HG03439 (cell line): Measurements from ENCODE around the gene CHAT.

ENCODE experiments used
- ATAC-seq: cut with Tn5 transposase; IDR thresholded peaks from one replicate; pipeline ENCODE4 v1.9.1; 2021; ENCODE audit warnings: mild to moderate bottlenecking, moderate library complexity; ENCODE audit not compliant: unreplicated experiment

Gene CHAT

DNA sequence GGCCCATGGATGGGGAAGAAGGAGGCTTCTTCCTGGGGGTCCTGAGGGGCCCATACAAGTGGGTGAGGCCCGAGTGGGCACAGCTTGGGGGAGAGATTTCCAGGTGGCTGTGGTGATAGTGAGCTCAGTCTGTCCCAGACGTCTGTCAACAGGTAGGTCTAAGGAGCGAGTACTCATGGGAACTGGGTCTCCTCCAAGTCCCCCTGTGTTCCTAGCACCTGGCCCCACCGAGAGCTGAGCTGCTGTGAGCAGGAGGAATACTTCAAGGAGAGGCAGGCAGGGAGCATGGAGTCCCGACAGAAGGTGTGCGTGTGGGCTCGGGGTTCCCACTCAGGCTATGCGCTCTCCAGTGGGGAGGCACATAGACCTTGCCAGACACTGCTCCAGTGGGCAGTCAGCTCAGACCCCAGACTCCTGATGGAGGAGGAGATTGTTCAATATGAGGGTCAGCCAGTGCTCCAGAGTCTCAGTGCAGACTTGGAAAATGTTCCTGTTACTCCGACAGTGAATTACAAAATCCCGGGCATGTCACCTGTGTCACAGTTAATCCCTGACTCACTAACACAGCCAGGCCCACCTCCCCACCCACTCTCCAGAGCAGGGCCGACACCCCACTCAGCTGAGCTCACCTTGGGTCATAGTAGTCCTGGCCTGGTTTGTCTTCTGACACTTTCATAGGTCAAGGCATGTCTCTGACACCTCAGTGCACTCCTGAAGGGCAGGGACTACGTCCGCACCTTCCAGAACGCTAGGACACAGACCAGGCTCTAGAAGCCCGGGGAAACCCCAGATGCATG, 37.4 kb downstream of the CHAT start:
- ATAC-seq: no peak

DNA sequence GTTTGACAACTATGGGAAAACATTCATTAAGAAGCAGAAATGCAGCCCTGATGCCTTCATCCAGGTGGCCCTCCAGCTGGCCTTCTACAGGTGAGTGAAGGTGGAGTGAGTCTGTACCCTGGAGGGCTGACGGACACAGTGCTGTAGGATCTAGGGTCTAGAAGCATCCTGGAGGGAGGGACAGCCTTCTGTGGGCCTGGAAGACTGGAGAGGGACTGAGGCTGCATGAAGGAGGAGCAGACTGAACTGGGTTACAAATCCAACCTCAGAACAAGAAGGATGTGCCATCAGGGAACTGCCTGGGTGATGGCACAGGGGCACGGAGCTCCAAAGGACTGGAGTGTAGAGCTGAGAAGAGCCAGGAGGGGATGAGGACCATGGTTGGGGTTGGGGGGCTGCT, 38.1 kb downstream of the CHAT start:
- no peak for ATAC-seq

DNA sequence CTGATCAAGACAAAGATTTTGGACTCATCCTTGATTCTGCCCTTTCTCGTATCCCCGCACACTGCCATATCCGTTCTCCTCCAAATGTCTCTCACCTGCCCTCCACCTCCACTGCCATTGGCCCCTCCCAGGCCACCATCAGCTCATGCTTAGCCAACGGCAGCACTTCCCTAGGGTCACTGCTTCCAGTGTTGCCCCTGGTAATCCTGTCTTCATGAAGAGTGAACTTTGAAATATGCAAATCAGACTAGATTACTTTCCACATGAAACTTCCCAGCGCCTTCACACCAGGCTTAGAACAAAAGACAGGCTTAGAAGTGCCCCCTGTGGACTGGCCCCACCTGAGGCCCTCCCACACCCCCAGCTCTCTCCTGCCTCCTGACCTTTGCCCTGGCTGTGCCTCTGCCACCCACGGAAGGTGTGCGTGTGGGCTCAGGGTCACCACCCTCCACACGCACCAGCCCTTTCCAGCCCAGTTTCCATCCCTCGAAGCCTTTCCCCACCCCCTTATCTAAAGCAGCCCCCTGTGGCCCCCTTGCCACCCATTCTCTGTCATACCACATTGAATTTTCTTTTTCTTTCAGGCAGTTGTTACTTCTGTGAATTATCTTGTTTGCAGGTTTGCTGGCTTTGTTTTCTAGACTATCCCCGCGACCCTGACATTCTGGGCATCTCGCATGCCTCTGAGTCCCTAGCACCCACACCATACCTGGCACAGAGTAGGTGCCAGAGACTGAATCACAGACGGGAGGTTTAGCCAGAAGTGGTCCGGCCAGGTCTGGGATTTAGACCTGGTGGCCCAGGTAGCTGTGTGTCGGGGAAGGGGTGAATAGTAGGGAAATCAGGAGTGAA, 38.8 kb downstream of the CHAT start:
- no peak for ATAC-seq

DNA sequence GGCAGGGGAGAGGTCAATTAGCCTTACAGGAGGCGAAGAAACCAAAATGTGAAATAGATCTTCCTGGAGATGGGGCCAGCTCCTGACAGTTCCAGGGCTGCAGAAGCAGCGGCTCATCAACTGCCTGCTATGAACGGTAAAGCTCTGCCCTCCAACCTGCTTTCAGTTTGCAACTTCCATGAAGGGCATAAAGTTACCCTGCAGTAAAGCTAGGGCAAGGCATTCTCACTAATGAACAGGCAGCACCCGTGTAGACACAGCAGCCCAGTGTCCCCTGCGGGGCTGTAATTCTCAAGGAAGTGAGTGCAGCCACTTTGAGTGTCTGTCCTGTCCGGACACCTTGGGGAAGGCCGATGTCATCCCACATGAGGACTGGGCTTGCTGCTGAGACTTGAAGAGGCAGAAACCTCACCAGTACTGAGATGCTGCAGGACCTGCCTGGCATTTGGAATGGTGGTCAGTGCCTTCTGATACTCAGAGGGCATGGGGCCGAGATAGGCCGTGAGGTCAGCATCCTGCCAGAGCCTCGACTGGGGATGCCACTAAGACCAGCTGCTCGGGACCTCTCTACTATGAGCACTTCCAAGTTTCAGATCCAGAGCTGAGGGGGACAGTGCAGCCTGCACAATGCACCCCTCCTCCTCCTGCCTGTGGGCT, 39.6 kb downstream of the CHAT start:
- no peak for ATAC-seq

DNA sequence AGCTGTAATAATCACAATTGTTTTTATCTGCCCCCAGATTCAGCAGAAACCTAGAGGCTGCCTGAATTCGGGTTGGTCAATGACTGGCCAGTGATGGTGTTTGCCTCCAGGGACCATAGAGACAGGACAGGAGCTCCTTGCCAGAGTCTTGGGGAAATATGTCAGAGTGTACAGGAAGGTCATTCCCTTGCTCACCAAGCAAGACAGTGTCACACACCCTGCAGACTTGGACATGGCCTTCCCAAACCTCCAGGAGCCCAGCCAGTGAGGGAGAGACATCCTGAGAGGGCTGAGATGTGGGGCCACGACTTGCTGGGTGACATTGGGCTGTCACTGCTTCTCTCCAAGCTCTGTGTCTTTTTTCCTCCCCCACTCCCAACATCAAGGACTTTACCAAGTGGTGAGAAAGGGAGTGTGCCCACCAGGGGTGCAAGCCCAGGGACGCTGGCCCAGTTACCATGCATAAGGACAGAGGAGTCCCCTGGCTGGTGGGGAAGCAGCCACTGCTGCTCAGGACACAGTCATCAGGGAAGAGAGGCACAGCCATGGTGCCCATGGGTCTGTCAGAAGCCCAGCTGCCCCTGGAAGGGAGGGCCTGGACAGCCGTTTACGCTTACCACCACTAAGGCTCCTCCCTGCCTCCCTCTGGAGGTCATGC, 40.3 kb downstream of the CHAT start:
- ATAC-seq: no peak

DNA sequence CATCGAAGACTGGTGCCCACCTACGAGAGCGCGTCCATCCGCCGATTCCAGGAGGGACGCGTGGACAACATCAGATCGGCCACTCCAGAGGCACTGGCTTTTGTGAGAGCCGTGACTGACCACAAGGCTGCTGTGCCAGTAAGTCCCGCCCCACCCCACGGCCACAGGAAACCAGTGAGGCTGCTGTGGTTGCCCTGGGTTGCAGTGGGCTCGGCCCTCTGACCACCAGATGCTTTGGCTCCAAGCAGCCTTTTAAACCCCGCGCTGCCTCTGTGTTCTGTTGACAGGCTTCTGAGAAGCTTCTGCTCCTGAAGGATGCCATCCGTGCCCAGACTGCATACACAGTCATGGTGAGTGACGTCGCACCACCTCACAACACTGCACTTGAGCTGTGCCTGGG, 41.3 kb downstream of the CHAT start:
- no peak for ATAC-seq

DNA sequence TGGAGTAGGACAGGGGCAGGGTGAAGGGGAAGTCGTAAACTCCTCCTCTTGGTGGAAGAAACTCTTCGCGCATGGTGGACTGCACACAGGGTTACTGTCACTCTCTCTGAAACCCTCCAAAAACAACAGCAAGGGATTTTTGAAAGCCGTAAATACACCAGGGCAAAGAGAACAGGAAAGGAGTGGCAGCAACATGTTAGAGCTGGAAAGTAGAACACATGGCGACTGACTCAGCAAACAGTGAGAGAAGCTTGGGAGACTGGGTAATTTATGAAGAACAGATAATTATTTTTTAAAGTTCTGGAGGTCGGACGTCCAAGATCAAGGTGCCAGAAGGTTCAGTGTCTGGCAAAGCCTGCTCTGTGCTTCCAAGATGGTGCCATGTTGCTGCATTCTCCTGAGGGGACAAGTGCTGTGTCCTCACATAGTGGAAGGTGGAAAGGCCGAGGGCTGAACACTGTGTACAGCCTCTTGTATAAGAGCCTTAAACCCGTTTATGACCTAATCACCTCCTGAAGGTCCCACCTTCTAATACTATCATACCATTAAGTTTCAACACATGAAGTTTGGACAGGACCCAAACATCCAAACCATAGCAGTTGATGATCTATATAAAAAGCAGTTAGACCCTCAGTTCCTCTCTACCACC, 43.1 kb downstream of the CHAT start:
- no peak for ATAC-seq

DNA sequence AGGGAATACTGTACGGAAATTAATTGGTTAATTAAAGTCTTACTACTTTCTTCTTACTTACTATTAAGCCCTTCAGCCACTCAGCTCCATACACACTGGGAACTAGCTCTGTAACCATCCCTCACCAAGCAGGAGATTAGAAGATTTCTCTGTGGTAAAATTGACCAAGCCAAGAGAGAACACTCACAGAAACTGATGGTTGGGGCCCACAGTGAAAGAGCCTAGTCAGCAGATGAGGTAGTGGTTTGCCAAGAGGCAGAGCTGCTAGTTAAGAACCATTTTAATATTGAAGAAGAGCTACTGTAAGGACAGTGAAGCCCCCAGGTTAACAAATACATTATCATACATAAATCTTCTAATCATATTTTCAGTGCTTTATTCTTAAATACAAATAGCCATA, 43.8 kb downstream of the CHAT start:
- no peak for ATAC-seq

DNA sequence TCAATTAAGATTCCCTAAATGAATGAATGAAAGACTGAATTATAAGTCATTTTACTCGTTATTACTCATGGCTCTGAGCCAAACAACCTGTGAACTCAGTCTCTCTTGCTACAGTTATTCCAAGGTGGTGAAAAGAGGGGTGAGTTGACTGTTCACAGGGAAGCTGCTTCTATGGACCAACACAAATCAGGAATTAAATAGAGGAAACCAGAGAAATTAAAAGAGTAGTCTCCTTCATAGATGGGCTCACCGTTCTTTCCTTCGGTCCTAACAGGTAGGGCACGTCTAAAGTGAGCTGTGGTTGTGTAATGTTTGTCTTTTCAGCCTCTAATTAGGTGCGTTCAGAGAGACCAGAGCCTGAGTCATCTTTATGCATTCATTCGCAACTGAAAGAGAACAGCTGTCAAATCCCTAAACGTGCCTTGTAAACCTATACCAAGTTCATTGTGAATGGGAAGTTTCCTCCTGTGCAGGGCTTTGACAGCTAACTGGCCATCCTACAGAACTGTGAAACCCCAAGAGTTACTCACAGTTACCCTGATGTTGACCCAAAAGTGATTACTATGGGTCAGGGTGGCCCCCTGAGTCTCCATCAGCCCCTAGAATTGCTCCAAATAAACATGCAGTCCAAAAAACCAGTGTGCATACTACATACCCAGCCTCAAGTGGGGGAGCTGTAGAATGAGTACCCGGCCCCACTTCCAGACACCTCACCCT, 47.5 kb downstream of the CHAT start:
- no peak for ATAC-seq

DNA sequence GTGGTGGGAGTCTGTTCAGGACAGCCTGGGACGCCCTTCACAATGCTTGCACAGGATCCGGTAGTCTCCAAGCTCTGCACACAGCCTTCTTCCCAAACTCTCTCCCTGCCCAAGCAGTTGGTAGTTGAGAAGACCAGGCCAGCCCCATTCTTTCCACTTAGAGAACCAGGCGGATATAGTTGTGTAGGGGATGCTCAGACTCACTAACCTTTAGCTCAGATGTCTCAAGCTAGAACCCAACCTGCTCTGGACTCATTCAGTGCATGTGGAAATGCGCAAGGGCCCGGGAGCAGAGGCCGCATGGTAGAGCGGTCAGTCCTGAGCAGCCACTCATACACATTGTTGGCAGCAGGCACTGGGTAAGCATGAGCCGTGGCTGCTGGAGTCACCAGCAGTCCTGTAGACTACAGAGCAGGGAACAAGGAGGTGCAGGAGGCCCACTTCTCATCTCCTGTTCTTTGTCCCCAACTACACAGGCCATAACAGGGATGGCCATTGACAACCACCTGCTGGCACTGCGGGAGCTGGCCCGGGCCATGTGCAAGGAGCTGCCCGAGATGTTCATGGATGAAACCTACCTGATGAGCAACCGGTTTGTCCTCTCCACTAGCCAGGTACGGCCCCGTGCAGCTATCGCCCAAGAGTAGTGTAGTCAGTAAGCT, 48.5 kb downstream of the CHAT start:
- no peak for ATAC-seq

DNA sequence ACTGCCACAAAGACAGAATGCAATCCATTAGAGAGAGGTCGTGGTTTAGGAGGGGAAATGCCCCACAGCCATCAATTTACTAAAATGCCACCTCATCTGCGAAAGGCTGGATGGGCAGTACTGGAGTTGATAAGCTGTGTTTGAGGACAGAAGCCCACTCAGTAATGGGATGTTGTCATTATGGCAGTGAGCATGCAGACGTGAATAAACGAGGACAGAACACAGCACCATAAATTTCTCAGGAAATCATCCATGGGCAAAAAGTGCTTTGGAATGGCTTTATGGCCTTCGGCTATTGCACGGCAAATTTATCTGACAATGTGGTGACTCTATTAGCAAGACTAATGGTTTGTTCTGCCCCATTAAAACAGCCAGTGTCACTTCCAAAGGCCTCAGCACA, 49.8 kb downstream of the CHAT start:
- ATAC-seq: no peak

DNA sequence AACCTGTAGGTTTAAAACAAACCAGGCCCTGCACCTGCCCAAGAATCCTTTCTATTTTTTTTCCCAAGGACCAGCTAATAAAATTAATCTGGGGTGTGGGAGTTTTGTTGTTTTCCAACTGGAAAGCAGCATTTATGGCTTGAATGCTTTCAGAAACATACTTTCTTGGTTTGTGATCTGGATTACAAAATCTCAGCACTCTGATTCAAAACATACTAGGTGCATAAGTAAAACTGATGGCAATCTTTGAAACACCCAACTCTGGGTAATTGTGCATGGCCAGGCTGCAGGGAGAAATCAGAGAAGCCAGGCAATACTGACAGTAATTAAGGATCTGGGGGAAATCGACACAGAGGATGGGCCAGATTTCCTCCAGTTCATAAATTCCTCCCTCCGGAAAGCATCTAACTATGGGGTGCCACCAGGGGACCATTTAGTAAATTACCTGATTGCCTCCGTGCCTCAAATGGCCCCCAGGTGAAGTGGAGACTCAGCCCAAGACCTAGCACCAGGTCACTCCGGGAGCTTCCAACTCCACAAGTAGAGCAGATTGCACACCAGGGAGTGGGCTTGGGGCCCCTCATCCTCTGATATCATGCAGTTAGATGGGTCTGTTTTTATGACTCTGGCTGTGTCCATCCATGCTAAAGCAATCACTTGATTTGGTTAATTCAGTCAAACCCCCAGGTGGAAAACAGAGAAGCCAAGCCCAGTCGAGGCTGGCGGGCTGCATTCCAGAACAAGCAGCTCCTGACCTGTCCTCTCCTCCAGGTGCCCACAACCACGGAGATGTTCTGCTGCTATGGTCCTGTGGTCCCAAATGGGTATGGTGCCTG, 50.4 kb downstream of the CHAT start:
- no peak for ATAC-seq

DNA sequence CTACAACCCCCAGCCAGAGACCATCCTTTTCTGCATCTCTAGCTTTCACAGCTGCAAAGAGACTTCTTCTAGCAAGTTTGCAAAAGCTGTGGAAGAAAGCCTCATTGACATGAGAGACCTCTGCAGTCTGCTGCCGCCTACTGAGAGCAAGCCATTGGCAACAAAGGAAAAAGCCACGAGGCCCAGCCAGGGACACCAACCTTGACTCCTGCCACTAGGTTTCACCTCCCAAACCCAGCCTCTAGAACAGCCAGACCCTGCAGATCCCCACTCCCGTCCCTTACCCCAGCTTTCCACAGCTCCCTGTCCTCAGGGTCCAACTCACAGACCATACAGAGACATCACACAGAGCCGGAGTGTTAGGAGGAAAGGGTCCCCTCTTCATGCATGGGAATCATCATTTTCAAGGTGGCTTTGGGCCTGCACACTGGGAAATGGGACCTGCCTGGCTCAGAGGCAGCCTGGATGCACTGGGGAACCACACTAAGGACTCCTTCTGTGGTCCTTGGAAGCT, 51.1 kb downstream of the CHAT start:
- no peak for ATAC-seq

DNA sequence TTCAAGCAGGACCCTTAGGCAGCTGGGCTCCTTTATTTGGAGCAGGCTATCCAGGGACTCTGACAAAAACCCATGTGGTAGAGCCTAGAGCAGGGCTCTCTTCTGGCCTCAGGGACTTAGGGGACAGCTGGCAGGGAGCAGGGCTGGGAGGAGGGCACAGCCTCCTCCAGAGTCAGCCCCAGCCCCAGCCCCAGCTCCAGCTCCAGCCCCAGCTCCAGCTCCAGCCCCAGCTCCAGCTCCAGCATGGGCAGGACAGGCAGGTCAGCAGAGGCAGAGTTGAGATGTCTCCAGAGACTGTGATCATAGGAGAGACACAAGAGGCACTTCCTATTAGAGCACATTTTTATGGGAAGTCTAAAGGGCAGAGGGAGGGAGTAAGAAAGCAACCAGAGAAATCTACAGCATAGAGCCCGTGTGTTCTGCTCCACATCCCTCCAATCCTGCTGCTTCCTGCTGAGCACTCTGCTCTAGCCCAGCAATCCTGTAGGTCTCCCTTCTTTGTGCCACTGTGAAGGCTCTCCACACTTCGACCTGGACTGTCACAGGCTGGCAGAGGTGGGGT, 52.3 kb downstream of the CHAT start:
- ATAC-seq: no peak

DNA sequence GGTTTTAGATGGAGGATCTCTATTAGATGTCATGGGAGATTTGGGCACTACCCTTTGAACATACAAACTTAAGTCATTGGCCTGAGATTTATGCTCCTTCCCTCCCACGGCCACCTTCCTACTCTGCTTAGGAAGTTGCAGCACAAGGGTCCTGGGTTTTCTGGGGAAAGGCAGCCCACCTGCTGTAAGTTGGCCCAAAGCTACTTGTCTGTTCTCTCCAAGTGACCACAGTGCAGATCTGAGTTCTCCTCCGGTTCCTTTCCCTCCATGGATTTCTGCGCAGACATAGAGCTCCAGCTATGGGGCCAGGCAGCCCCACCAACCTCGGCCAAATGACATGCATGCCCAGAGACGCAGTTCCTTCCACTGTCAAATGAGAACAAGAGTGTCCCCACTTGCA, 52.8 kb downstream of the CHAT start:
- no peak for ATAC-seq

DNA sequence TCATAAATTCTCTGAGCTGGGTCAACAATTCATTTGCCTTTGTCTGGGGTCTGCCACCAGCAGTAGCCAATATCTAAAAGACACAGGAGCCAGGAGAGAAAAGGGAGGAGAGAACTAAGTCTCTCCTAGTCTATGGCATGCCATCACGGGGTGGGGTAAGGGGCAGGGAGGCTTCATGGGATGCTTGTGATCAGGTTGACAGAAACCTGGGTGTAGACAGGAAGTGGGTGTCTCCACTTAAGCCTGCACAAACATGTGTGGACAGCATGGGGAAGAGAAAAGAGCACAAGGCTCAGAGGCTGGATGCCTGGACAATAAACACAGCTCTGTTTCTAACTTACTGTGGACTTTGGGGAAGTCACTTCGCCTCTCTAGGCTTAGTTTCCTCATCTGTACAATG, 54.2 kb downstream of the CHAT start:
- no peak for ATAC-seq

DNA sequence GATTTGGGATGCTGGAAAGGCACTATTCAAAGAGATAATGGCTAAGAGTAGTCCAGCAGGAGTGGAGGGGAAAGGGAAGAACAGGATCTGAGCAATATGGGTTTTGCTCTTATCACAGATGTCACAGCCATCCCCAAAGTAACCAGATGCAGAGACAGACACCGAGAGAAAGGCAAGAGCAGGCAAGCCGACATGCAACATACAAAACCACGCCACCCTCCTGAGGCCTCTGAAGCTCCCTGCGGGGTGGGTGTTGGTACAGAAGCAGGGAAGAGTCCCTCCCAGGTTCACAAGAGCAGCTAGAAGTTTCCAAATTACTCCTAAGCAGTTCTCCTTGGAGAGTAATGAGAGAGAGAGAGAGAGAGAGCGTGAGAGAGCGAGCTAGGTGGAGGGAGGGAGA, 54.8 kb downstream of the CHAT start:
- no peak for ATAC-seq

DNA sequence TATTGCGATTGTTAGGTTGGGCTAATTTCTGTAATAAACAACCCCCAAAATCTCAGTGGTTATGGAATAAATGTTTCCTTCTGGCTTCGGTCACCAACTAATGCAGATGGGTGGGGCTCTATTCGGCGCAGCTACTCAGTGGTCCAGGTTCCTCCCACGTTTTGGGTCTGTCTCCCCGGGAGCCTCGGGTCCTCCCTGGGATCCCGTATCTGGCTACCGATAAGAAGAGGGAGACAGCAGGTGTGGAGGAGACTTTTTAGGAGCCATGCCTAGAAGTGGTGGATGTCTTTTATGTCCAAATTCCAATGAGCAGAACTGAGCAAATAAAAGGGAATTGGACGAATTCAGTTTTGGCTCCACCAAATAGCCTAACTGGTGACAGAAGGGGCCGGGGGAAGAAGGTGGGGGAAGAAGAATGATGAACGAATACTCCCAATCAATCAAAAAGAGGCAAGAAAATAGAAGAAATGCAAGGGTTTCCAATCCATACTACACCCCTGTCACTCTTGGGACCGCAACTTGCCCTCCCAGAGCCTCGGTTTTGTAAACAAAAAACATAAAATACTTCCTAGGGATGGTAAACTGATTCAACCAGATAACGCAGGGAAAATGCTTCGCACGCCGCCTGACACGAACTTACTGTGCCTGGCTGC, 65.1 kb downstream of the CHAT start:
- ATAC-seq: no peak
